Spleen (tissue), 7 donors: Measurements from ENCODE around the gene NMNAT3.

Experiments used
- POLR2A ChIP-seq, 3 donors: fragments of 450-650 bp; IDR thresholded peaks; one replicate each; pipeline ENCODE4 v1.5.1; 2017; ENCODE audit warnings: antibody characterized with exemption in 3 of 3, mild to moderate bottlenecking in 1 of 3
- POLR2AphosphoS5 ChIP-seq, 3 donors: sonication (generic); formaldehyde crosslinking; IDR thresholded peaks; one replicate each; pipeline ENCODE4 v1.5.1; 2017; ENCODE audit warnings: antibody characterized with exemption in 3 of 3
- TF ChIP-seq, protein P1 (sequence below), 11 experiments: fragments of 200-600 bp in 7 of 11; fragments of 450-650 bp in 4 of 11; sonication (generic) in 4 of 11; IDR thresholded peaks in 8 of 11; conservative IDR thresholded peaks in 3 of 11; 1 replicate in 7 of 11; 2 replicates in 4 of 11; pipeline versions ENCODE4 v1.4.0 to v1.8.0; 2016 to 2021; ENCODE audit warnings: antibody characterized with exemption in 11 of 11, inconsistent platforms in 4 of 11, mild to moderate bottlenecking in 1 of 11
- donor health status: DM: no; HTN: no; CAD: no; lungs with moderate emphysema.
- donor health status: DM: no; HTN: no; CAD: no.
- donor health status: DM: no; HTN: no; CAD: no.

DNA sequence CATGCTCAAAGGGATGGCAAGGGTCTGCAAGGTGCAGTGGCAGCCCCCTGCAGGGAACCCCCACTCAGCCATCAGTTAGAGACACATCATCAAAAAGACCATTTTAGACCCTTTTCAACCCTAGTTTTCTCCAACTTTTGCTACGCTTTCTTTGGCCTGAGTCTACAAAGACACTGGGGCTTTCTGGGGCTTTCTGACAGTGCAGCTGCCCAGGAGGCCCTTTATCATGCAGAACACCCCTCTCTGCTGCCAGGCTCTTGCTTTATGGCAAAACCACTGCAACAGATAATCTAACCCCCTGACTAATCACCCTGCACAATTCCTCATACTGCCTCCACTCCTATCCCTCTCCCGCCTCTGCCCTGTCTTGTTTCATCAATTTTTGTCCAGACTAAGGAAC is 2.4 kb downstream of the NMNAT3 start:
- TF ChIP-seq, protein P1, sequence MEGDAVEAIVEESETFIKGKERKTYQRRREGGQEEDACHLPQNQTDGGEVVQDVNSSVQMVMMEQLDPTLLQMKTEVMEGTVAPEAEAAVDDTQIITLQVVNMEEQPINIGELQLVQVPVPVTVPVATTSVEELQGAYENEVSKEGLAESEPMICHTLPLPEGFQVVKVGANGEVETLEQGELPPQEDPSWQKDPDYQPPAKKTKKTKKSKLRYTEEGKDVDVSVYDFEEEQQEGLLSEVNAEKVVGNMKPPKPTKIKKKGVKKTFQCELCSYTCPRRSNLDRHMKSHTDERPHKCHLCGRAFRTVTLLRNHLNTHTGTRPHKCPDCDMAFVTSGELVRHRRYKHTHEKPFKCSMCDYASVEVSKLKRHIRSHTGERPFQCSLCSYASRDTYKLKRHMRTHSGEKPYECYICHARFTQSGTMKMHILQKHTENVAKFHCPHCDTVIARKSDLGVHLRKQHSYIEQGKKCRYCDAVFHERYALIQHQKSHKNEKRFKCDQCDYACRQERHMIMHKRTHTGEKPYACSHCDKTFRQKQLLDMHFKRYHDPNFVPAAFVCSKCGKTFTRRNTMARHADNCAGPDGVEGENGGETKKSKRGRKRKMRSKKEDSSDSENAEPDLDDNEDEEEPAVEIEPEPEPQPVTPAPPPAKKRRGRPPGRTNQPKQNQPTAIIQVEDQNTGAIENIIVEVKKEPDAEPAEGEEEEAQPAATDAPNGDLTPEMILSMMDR (IDR thresholded peaks at IDR 0.05 in 8 of 11, conservative IDR thresholded peaks at IDR 0.05 in 3 of 11), result no peak
- TF ChIP-seq POLR2AphosphoS5 (IDR thresholded peaks at IDR 0.05) (no peak), POLR2A (IDR thresholded peaks at IDR 0.05) (no peak)
